Transverse colon (tissue), 4 donors: ENCODE data around the gene ACSL6.

Source experiments
- POLR2A ChIP-seq: fragments of 450-650 bp; IDR thresholded peaks from one replicate; pipeline ENCODE4 v1.6.1; 2016; ENCODE audit warnings: antibody characterized with exemption, mild to moderate bottlenecking, moderate library complexity
- POLR2AphosphoS5 ChIP-seq, 3 donors: sonication (generic); formaldehyde crosslinking; IDR thresholded peaks; one replicate each; pipeline ENCODE4 v1.6.1; 2016; ENCODE audit warnings: antibody characterized with exemption in 3 of 3
- TF ChIP-seq, protein P1 (sequence below), 5 experiments: fragments of 200-600 bp in 3 of 5; fragments of 450-650 bp in 2 of 5; sonication (generic) in 3 of 5; IDR thresholded peaks; 1 replicate in 2 of 5; 2 replicates in 3 of 5; pipeline ENCODE4 v1.5.1; 2016 to 2017; ENCODE audit warnings: antibody characterized with exemption in 5 of 5, inconsistent platforms in 3 of 5, mild to moderate bottlenecking in 2 of 5, moderate library complexity in 1 of 5

DNA sequence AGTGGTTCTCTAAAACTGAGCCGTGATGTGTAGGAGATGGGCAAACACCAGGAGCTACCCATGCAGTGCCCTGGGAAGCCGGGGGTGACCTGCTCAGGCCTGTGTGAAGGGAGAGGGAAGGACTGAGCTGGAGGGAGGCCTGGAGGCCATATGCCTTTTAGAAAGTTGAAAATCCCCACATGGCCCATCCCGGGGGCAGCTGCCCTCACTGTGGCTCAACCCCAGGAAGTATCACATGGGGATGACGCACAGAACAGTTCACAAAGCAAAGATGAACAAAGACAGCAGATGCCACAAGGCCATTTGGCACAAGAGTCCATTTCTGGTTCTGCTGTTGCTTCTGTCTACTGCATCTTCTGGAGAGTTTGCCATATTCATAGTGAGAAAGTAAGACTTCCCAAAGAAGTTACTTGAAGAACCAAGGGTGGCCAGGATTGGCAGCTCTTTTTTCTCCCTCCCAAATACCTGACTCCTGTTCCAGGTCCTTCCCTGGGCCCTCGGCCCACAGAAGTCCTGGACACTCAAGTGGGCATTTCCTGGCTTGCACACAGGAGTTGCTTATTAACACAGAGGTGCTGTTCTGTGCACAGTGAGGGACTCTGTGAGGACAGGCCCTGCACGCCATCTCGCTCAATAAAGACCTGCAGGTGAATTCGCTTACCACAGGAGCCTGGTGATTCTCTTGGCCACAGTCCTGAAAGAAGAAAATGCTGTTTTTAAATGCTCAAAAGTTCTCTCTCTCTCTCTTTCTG, 25.1 kb downstream of the ACSL6 start:
- no peak for TF ChIP-seq POLR2A
- TF ChIP-seq, protein P1, sequence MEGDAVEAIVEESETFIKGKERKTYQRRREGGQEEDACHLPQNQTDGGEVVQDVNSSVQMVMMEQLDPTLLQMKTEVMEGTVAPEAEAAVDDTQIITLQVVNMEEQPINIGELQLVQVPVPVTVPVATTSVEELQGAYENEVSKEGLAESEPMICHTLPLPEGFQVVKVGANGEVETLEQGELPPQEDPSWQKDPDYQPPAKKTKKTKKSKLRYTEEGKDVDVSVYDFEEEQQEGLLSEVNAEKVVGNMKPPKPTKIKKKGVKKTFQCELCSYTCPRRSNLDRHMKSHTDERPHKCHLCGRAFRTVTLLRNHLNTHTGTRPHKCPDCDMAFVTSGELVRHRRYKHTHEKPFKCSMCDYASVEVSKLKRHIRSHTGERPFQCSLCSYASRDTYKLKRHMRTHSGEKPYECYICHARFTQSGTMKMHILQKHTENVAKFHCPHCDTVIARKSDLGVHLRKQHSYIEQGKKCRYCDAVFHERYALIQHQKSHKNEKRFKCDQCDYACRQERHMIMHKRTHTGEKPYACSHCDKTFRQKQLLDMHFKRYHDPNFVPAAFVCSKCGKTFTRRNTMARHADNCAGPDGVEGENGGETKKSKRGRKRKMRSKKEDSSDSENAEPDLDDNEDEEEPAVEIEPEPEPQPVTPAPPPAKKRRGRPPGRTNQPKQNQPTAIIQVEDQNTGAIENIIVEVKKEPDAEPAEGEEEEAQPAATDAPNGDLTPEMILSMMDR (IDR thresholded peaks at IDR 0.05) = no peak
- TF ChIP-seq POLR2AphosphoS5 (IDR thresholded peaks at IDR 0.05) = no peak
